Mesenchymal stem cell (in vitro differentiated cells and primary cell): Measurements from ENCODE around the gene ZMYND11.
A peak's percentile ranks its signal among the peaks of the same experiment; 100 is the strongest.

Source experiments
- DNase-seq: peaks from one replicate; pipeline ENCODE4 v3.0.0-alpha.2; 2013
- H2AFZ ChIP-seq: one replicate; pipeline ENCODE4 v1.6.1; 2013; ENCODE audit warnings: low read depth, mild to moderate bottlenecking, control low read depth, inconsistent platforms, low read length, moderate library complexity
- H2AK5ac ChIP-seq: 2 replicates; pipeline ENCODE4 v1.6.1; 2013; ENCODE audit warnings: low read length, moderate library complexity, mild to moderate bottlenecking, inconsistent platforms; ENCODE audit not compliant: severe bottlenecking
- H2BK120ac ChIP-seq: one replicate; pipeline ENCODE4 v1.6.1; 2013; ENCODE audit warnings: low read depth, mild to moderate bottlenecking, inconsistent platforms, low read length, moderate library complexity
- H2BK12ac ChIP-seq, 2 experiments: one replicate each; pipeline ENCODE4 v1.6.1; 2013; ENCODE audit warnings: inconsistent platforms in 2 of 2, low read length in 2 of 2, mild to moderate bottlenecking in 2 of 2, moderate library complexity in 2 of 2, control low read depth in 1 of 2
- H2BK15ac ChIP-seq: one replicate; pipeline ENCODE4 v1.6.1; 2013; ENCODE audit warnings: mild to moderate bottlenecking, low read depth, inconsistent platforms; ENCODE audit not compliant: poor library complexity, severe bottlenecking
- H2BK5ac ChIP-seq: 2 replicates; pipeline ENCODE4 v1.6.1; 2013; ENCODE audit warnings: low read depth, mild to moderate bottlenecking, low read length, control low read depth, inconsistent platforms; ENCODE audit not compliant: poor library complexity, severe bottlenecking
- H3K14ac ChIP-seq, 2 experiments: one replicate each; pipeline ENCODE4 v1.6.1; 2013; ENCODE audit warnings: inconsistent platforms in 2 of 2, low read length in 2 of 2, control low read depth in 1 of 2, mild to moderate bottlenecking in 1 of 2, moderate library complexity in 1 of 2
- H3K18ac ChIP-seq, 2 experiments: one replicate each; pipeline ENCODE4 v1.6.1; 2013; ENCODE audit warnings: inconsistent platforms in 2 of 2, low read length in 2 of 2, control low read depth in 1 of 2, low read depth in 1 of 2, mild to moderate bottlenecking in 1 of 2
- H3K23ac ChIP-seq, 2 experiments: one replicate each; pipeline ENCODE4 v1.6.1; 2013; ENCODE audit warnings: inconsistent platforms in 2 of 2, low read length in 2 of 2, mild to moderate bottlenecking in 2 of 2, moderate library complexity in 2 of 2, control low read depth in 1 of 2
- H3K27ac ChIP-seq: 2 replicates; pipeline ENCODE4 v1.5.1; 2013; ENCODE audit warnings: mild to moderate bottlenecking, moderate library complexity, low read length, control low read depth, inconsistent platforms; ENCODE audit not compliant: poor library complexity, severe bottlenecking
- H3K27me3 ChIP-seq, 2 experiments: 2 replicates each; pipeline versions ENCODE4 v1.6.1 to v1.7.0; 2013; ENCODE audit warnings: low read length in 2 of 2, mild to moderate bottlenecking in 2 of 2, moderate library complexity in 2 of 2, control low read depth in 1 of 2, inconsistent platforms in 1 of 2; ENCODE audit not compliant: control insufficient read depth in 1 of 2, insufficient read depth in 1 of 2
- H3K36me3 ChIP-seq, 2 experiments: 2 replicates each; pipeline versions ENCODE4 v1.6.1 to v1.7.0; 2013; ENCODE audit warnings: low read length in 2 of 2, control low read depth in 1 of 2, inconsistent platforms in 1 of 2, low read depth in 1 of 2, mild to moderate bottlenecking in 1 of 2; ENCODE audit not compliant: insufficient read depth in 2 of 2, control insufficient read depth in 1 of 2
- H3K4ac ChIP-seq, 2 experiments: one replicate each; pipeline ENCODE4 v1.6.1; 2013; ENCODE audit warnings: inconsistent platforms in 2 of 2, low read length in 2 of 2, mild to moderate bottlenecking in 2 of 2, moderate library complexity in 2 of 2, control low read depth in 1 of 2, low read depth in 1 of 2
- H3K4me1 ChIP-seq: 2 replicates; pipeline ENCODE4 v1.6.1; 2013; ENCODE audit warnings: low read depth, low read length, control low read depth; ENCODE audit not compliant: control insufficient read depth, insufficient read depth
- H3K4me2 ChIP-seq: 2 replicates; pipeline ENCODE4 v1.6.1; 2013; ENCODE audit warnings: low read length, mild to moderate bottlenecking, inconsistent platforms; ENCODE audit not compliant: poor library complexity, severe bottlenecking
- H3K4me3 ChIP-seq, 2 experiments: 2 replicates each; pipeline versions ENCODE4 v1.5.1 to v1.7.0; 2013; ENCODE audit warnings: low read length in 2 of 2, mild to moderate bottlenecking in 2 of 2, control low read depth in 1 of 2, low read depth in 1 of 2; ENCODE audit not compliant: insufficient read depth in 1 of 2
- H3K79me1 ChIP-seq: replicated peaks from 2 replicates; pipeline ENCODE4 v1.6.1; 2013; ENCODE audit warnings: mild to moderate bottlenecking, control low read depth, low read length, inconsistent platforms; ENCODE audit not compliant: poor library complexity, severe bottlenecking
- H3K9ac ChIP-seq: 2 replicates; pipeline ENCODE4 v1.7.0; 2013; ENCODE audit warnings: mild to moderate bottlenecking, low read length, moderate library complexity
- H3K9me3 ChIP-seq: 2 replicates; pipeline ENCODE4 v1.7.0; 2013; ENCODE audit warnings: mild to moderate bottlenecking, low read length; ENCODE audit not compliant: control insufficient read depth
- H4K8ac ChIP-seq: one replicate; pipeline ENCODE4 v1.6.1; 2013; ENCODE audit warnings: inconsistent platforms, mild to moderate bottlenecking, low read length, moderate library complexity
- H4K91ac ChIP-seq: one replicate; pipeline ENCODE4 v1.6.1; 2013; ENCODE audit warnings: mild to moderate bottlenecking, low read length, inconsistent platforms
- WGBS: methylation state at CpG from one replicate; pipeline ENCODE4 v1.1.7; 2013; ENCODE audit warnings: mixed read lengths; 5-methylcytosine and 5-hydroxymethylcytosine counted together

The ZMYND11 gene

DNA sequence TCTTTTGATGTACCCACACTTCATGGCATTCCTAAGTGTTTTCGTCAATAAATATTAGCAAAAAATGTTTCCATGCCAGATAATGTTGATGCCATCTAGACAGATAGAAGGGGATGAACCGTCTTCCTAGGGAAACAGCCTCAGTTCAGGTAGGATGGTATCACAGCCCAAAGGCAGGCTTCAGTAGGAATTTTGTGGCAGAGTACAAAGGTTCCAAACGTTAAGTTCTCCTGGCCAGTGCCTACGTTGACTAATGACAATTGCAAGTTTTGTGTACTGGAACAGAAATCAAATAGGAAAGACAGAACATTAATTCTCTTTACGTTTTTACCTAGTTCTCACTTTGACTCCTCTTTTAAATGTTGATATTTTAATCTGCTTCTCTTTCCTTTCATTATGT is 75.0 kb downstream of the ZMYND11 start:
- DNase-seq = no peak
- Histone ChIP-seq H3K27me3 (no peaks in the 10 kb centered on the region), H3K4me3 (no peak overlapping the region), H2BK15ac (no peak overlapping the region), H3K36me3 (peaks cover 0 to 14% of the 10 kb centered on the region in 2 experiments), H3K4me2 (no peak overlapping the region), H2BK120ac (no peak overlapping the region), H3K9ac (no peak overlapping the region), H3K18ac (no peak overlapping the region), H2AK5ac (no peak overlapping the region), H3K27ac (no peak overlapping the region), H4K91ac (no peak overlapping the region), H2AFZ (no peak overlapping the region), H3K14ac (no peak overlapping the region), H4K8ac (no peak overlapping the region), H3K23ac (no peak overlapping the region), H3K4me1 (no peaks in the 10 kb centered on the region), H3K79me1 (peaks cover 10% of the 10 kb centered on the region), H2BK12ac (no peak overlapping the region), H2BK5ac (no peak overlapping the region), H3K9me3 (no peaks in the 10 kb centered on the region), H3K4ac (no peak overlapping the region)
- WGBS = 97% methylated on average over 5 of the region's 5 CpGs

DNA sequence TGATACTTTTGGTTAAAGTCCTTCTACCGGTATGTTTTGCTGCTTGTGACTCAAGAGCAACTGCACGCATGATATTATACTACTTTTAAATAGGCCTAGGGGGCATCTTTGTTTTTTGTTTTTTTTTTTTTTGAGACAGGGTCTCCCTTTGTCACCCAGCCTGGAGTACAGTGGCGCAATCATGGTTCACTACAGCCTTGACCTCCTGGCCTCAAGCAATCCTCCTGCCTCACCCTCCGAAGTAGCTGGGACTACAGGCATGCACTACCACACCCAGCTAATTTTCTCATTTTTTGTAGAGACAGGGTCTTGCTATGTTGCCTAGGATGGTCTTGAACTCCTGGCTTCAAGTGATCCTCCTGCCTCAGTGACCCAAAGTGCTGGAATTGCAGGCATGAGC is 80.2 kb downstream of the ZMYND11 start:
- Histone ChIP-seq H3K9ac (no peak overlapping the region), H2BK120ac (no peak overlapping the region), H3K27me3 (no peaks in the 10 kb centered on the region), H3K79me1 (peaks cover 12% of the 10 kb centered on the region), H4K91ac (no peak overlapping the region), H4K8ac (no peak overlapping the region), H3K4me3 (no peak overlapping the region), H2AK5ac (no peak overlapping the region), H2BK12ac (no peak overlapping the region), H3K4me2 (no peak overlapping the region), H3K14ac (no peak overlapping the region), H3K18ac (no peak overlapping the region), H3K27ac (no peak overlapping the region), H3K4me1 (no peaks in the 10 kb centered on the region), H3K4ac (no peak overlapping the region), H3K9me3 (no peaks in the 10 kb centered on the region), H2BK5ac (no peak overlapping the region), H2BK15ac (no peak overlapping the region), H3K23ac (no peak overlapping the region), H3K36me3 (peaks cover 0 to 8% of the 10 kb centered on the region in 2 experiments), H2AFZ (no peak overlapping the region)
- WGBS = 94% methylated on average over 4 of the region's 4 CpGs
- no peak for DNase-seq

DNA sequence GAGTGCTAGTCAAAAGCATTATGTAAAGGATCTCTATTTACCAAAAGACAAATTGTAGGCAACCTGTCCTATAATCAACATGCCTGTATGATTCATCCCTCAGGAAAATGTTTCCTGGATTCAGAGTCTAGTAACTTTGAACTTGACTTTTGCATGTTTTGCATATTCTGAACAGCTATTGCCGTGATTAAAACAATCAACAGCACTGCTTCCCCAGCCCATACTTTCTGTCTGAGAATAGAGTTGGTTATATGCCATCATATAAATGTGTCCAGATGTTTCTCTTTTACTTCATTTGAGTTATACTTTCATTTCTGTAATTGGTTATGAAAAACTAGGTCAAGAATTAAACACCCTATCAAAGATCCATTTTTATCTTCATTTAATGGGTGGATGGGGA is 83.5 kb downstream of the ZMYND11 start:
- no peak overlapping the region for H2BK120ac ChIP-seq
- peak overlapping the region; percentile 6 for H3K9ac ChIP-seq
- H3K14ac ChIP-seq = no peak overlapping the region
- H2BK5ac ChIP-seq = no peak overlapping the region
- no peaks in the 10 kb centered on the region for H3K4me1 ChIP-seq
- H3K27ac ChIP-seq = no peak overlapping the region
- no peak for DNase-seq
- H3K36me3 ChIP-seq = peaks cover 0 to 6% of the 10 kb centered on the region in 2 experiments
- H3K4ac ChIP-seq = no peak overlapping the region
- no peaks in the 10 kb centered on the region for H3K27me3 ChIP-seq
- no peak overlapping the region for H3K18ac ChIP-seq
- no peaks in the 10 kb centered on the region for H3K9me3 ChIP-seq
- WGBS = no CpG with 5 or more reads among the region's 1 CpG
- H3K4me2 ChIP-seq = no peak overlapping the region
- no peak overlapping the region for H2BK12ac ChIP-seq
- peaks cover 9% of the 10 kb centered on the region for H3K79me1 ChIP-seq
- no peak overlapping the region for H2AK5ac ChIP-seq
- H4K91ac ChIP-seq = no peak overlapping the region
- no peak overlapping the region for H2BK15ac ChIP-seq
- H4K8ac ChIP-seq = no peak overlapping the region
- H3K4me3 ChIP-seq = peak overlapping the region in 1 of 2 experiments; percentile 53
- no peak overlapping the region for H2AFZ ChIP-seq
- no peak overlapping the region for H3K23ac ChIP-seq

- H3K4me3 ChIP-seq = no peak overlapping the region
- no peak overlapping the region for H3K4me2 ChIP-seq
- WGBS = no CpG with 5 or more reads among the region's 2 CpGs
- H4K8ac ChIP-seq = no peak overlapping the region
- no peak overlapping the region for H3K14ac ChIP-seq
- H3K27me3 ChIP-seq = no peaks in the 10 kb centered on the region
- no peak for DNase-seq
- peaks cover 10% of the 10 kb centered on the region for H3K79me1 ChIP-seq
- H2BK15ac ChIP-seq = no peak overlapping the region
- no peak overlapping the region for H3K27ac ChIP-seq
- no peak overlapping the region for H2BK12ac ChIP-seq
- H2BK5ac ChIP-seq = no peak overlapping the region
- no peak overlapping the region for H3K9ac ChIP-seq
- no peak overlapping the region for H3K23ac ChIP-seq
- H3K4me1 ChIP-seq = no peaks in the 10 kb centered on the region
- H4K91ac ChIP-seq = no peak overlapping the region
- no peak overlapping the region for H2AK5ac ChIP-seq
- no peak overlapping the region for H2AFZ ChIP-seq
- no peaks in the 10 kb centered on the region for H3K9me3 ChIP-seq
- no peak overlapping the region for H2BK120ac ChIP-seq
- H3K36me3 ChIP-seq = peaks cover 0 to 6% of the 10 kb centered on the region in 2 experiments
- no peak overlapping the region for H3K18ac ChIP-seq
- H3K4ac ChIP-seq = no peak overlapping the region
Measured at GRCh38 chr10:219731-220472, 84.6 kb downstream of the ZMYND11 start.
